Stimulated activated CD8-positive, alpha-beta memory T cell treated with anti-CD3 and anti-CD28 coated beads, Interleukin-15, amount 100 ng/mL, for 4 hours (primary cell): Measurements from ENCODE around the gene RUFY4.

ENCODE experiments used
- DNase-seq, 2 donors: peaks; one replicate each; pipeline ENCODE4 v3.0.0-alpha.2; 2020; ENCODE audit warnings: low read depth in 2 of 2

RUFY4 gene

GRCh38 chr2:218060118-218060517 lies 8.9 kb upstream of the RUFY4 start:
- DNase-seq: no peak

GRCh38 chr2:218060950-218061660 lies 7.9 kb upstream of the RUFY4 start:
- no peak for DNase-seq

DNA sequence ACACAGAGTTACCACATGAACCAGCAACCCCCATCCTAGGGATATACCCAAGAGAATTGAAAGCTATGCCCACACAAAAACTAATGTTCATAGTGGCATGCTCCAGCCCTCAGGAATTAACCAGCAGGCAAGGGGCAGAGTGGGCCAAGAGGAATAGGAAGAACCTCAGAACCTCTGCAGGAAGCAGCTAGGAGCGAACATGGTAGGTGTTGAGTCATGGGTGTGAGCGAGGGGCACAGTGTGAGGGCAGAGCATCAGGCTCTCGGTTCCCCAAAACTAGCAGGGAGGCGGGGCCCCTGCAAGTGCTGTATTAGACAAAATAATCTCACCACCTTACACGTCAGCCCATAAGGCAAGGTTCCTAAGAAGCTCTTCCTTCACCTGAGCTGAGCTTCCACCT lies 5.6 kb upstream of the RUFY4 start:
- no peak for DNase-seq

DNA sequence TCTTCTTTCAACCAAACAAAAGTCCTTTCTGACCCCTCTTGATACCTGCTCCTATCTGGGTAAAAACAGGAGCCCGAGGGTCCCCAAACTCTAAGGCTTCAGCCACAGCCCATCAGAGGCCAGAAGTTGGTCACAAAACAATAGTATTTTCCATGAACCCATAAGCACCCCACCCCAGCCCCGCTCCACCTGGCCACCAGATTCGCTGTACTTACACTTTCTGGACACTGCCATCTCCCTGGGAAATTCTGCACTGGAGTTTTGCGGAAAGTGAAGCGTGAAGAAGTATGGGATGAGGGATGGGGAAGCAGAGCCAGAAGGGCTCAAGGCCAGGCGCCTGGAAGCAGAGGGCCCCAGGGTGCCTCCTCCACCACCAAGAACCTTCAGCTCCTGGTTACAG lies 5.2 kb upstream of the RUFY4 start:
- no peak for DNase-seq

DNA sequence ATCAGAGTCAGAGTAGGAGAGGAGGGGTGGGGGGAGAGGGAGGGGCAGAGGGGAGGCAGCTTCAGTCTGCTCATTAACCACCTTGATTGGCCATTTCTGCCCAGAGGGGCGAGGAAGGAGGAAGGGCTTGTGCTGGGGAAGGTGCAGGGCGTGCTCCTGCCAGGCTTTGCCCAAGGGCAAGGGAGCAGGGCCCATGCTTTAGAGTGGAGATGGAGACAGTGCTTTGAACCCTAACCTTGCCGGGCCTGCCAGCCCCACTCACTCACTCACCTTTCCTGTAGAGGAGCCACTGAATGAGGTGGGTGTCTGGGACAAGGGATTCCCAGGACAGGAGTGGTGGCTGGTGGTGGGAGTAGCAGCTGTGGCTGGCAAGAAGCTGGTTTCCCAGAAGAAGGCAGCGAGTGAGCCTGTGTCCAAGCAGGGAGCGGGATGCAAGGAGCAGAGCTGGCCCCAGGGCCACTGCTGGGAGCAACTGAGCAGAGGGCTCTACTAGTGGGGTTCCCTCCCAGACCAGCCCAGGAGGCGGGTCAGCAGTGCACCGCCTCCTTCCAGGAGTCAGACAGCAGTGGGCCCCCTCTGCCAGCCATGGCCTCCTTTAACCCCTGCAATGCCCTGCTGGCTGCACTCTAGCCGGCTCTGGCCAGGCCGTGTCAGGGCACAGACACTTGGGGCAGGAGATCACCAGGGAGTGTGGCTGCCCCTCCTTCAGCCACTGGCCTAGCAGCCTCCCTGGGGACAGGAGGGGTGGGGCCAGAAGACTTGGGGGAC lies 3.6 kb upstream of the RUFY4 start:
- DNase-seq: no peak

GRCh38 chr2:218066926-218067515 lies 2.0 kb upstream of the RUFY4 start:
- no peak for DNase-seq

GRCh38 chr2:218067523-218067922 lies 1.5 kb upstream of the RUFY4 start:
- no peak for DNase-seq

- DNase-seq: no peak
Observed at GRCh38 chr2:218069606-218070300, 700 bp downstream of the RUFY4 start.

DNA sequence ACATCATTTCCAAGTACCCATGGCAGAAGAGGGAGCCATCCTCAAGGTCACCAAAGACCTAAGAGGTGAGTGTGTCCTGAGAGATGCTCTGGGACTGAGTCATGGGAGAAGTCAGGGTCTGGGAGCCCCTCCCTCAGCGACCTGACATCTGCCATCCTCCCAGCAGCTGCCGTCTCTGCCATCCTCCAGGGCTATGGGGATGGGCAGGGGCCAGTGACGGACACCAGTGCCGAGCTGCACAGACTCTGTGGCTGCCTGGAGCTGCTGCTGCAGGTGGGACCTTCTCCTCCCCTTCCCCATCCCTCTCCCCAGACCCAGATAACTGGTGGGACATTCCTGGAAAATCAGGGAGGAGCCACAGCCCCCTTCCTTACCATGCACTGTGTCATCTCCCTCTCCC lies 1.5 kb downstream of the RUFY4 start:
- no peak for DNase-seq

DNA sequence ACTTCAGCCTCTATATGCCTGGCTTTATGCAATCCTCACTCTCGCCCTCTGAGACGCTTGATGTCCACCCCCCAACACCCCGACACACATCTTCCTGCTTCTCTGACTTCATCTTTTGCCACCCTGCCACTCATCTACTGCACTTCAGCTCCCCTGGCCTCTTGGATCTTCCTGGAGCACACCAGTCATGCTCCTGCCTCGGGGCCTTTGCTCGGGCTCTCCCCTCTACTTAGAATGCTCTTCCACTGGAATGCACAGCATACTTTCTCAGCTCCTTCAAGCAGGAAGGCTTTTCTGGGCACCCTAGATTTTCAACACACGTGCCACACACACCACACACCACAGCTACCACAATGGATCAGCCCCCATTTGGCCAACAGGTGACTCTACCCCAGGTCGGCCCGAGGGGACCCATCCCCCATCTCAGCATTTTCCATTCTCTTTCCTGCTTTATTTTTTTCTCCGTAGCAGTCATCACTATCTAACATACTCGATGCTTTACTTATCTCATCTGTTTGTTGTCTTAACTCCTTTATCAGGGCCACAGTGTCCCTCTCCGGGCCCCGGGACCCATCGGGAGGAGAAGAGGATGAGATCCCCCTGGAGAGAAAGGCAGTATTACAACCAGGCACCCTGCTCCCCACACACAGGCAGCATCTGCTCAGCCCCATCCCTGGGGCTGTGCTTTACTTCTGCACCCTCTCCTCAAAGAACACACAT lies 2.3 kb downstream of the RUFY4 start:
- DNase-seq: no peak

- DNase-seq: no peak
Observed at GRCh38 chr2:218072002-218072401, 2.9 kb downstream of the RUFY4 start.

GRCh38 chr2:218072478-218073024 lies 3.5 kb downstream of the RUFY4 start:
- no peak for DNase-seq

DNA sequence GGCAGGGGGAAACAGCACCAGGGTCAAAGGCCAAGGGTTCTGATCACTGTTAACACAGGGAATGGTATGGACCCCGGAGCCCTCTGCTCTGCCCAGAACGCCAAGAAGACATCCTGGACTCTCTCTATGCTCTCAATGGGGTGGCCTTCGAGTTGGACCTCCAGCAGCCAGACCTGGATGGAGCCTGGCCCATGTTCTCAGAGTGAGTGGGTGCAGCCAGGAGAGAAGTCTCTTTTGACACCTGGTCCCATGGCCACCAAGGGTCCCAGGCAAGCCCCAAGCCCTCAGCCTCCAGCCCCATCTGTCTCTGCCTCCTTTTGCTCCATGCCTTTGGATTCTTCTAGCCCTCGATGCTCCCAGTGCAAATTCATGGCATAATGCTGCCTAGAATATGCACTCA lies 4.1 kb downstream of the RUFY4 start:
- no peak for DNase-seq

GRCh38 chr2:218074031-218074430 lies 5.0 kb downstream of the RUFY4 start:
- DNase-seq: no peak

DNA sequence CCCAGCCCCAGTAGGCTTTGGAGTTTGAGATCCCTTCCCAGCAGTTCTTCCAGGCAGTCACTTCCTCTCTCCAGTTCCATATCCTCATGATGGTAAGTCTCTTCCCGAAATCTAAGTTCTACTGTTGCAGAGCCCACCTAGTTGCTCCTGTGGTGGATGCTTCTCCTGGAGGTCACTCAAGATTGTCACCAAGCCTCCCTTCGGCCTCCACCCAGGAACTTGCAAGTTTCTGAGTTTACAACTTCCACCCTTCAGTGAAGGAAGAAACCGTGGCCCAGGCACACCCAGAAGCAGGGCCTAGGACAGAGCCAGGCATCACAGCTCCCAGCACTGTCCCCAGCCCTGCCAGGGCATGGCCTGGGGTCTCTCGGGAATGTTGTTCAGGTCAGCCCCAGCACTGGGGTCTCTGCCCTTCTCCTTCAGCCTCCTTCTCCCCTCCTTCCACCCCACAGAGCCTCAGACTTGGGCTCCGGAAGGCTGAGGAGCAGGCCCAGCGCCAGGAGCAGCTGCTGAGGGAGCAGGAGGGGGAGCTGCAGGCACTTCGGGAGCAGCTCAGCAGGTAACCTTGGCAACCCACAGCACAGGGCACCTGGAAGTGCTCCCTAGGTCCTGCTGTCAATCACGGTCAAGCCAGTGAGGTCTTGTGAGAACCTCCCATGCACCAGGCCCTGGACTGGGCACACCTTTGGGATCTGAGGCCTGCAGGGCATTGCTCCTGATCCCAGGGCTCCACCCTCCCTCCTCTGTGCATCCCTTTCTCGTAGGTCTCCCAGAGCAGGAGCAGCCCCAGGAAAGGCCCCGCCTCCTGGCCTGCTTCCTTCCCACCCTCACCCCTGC lies 7.1 kb downstream of the RUFY4 start:
- no peak for DNase-seq

DNA sequence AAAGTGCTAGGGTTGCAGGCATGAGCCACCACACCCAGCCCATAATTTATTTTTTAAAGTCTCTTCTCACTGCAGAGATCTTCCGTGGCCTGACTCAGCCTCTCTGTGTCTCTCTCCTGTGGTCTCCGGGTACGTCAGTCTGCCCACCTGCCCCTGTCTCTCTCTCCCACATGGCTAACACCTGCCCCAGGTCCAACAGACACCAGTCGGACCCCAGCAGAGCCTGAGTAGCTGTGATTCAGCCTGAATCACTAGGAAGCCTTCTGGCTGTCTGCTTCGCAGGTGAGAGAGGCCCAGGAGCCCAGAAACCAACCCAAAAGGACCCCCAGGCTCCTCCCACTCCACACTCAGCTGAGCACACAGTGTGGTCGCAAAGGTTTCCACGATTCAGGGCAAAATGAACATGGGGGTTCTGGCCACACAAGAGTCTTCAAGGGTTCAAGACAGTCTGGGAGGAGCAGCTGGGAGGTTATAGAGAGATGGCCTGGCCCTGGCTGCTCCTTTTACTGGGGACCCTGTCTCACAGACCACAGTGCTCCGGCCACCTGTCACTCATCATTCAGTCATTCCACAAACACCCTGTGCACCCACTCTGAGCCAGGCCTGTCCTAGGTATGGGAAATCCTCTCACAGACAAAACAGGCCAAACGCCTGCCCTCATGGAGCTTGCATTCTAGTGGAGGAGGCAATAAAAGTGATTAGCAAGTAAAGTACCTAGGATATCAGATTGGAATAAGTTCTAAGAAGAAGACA lies 8.6 kb downstream of the RUFY4 start:
- DNase-seq: no peak

DNA sequence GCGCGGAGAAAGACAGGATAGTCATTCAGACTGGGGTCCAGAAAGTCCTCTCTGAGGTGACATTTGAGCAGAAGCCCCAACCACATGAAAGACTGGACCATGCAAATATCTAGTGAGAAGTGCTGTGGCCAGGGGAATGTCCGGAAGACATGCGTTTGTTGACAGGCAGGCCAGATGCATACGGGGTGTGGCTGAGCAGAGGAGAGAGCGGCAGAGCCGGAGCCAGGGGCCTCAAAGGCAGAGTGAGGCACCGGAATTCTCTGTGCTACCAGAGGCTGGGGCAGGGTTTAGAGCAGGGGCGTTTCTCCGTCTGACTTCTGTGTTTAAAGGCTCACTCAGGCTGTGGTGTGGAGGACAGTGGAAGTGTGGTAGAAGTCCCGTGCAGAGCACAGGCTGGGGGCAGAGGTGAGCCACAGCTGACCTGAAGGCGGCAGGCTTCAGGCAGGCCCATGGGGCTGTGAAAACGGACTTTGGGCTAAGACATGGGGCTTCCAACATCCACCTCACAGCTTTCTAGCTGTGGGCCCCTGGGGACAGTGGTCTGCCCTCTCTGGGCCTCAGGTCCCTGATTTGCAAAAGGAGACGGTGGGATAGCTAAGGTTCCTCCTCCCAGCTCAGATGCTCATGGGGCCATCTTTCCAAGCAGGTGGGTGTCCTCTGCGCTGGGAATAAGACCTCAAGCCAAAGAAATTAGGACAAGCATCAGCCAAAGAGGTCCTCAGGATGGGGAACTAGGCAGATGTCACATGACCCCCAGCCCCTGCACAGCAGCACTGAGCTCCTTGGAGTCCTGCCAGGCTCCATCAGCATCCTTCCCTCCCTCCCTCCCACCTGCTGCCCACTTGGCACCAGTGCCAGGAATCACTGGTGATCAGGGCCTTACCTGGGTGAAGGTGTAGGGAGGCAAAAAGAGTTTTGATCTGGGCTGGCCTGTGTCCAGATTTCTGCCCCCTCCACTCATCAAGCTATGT lies 11.2 kb downstream of the RUFY4 start:
- DNase-seq: no peak

GRCh38 chr2:218081063-218081462 lies 12.0 kb downstream of the RUFY4 start:
- DNase-seq: no peak

DNA sequence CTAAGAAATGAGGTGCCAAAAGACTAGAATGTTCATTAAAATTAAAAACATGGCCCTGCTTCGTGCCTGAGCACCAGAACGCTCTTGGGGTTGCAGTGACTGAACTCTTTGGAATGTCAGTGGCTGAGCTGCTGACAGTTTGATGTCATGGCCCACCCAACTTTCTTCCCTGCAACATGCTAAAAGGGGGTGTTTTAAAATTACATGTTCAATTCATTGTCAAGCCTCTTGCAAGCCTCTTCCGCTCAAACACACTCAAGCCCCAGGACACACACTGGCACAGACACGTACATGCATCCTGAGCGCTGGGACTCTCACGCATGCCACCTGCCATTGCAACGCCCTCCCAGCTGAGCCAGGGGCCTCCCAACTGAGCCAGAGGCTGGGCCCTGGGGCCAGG lies 12.6 kb downstream of the RUFY4 start:
- DNase-seq: no peak
